Breast epithelium (tissue), 4 donors: ENCODE results near the gene RHEB. TPM values are rescaled to one million over a fixed set of nuclear protein-coding genes. Genes with fewer than 3 reads are reported as not detected.

Source experiments
- DNase-seq, 2 donors: peaks; one replicate each; pipeline ENCODE4 v3.0.0-alpha.2; 2019; ENCODE audit warnings: low spot score in 2 of 2
- H3K27ac ChIP-seq, 2 donors: fragments of 200-600 bp; sonication (generic) in 1 of 2; one replicate each; pipeline ENCODE4 v1.5.1; 2016 to 2019; ENCODE audit warnings: mild to moderate bottlenecking in 1 of 2
- H3K27me3 ChIP-seq, 2 donors: fragments of 200-600 bp; sonication (generic) in 1 of 2; one replicate each; pipeline versions ENCODE4 v1.5.1 to v1.6.0; 2017 to 2019; ENCODE audit warnings: control low read depth in 1 of 2, mild to moderate bottlenecking in 1 of 2
- H3K36me3 ChIP-seq: fragments of 200-600 bp; one replicate; pipeline ENCODE4 v1.5.1; 2019
- H3K4me1 ChIP-seq, 2 donors: fragments of 200-600 bp; sonication (generic); one replicate each; pipeline ENCODE4 v1.5.1; 2016 to 2019; ENCODE audit warnings: control low read depth in 1 of 2
- H3K4me3 ChIP-seq, 3 donors: fragments of 200-600 bp; sonication (generic); 1 replicate in 2 of 3; 2 replicates in 1 of 3; pipeline ENCODE4 v1.5.1; 2016 to 2019; ENCODE audit warnings: mild to moderate bottlenecking in 3 of 3, moderate library complexity in 2 of 3
- H3K9me3 ChIP-seq, 2 donors: fragments of 200-600 bp; sonication (generic) in 1 of 2; one replicate each; pipeline ENCODE4 v1.5.1; 2016 to 2019; ENCODE audit warnings: control low read depth in 1 of 2
- CTCF ChIP-seq, 3 donors: fragments of 450-650 bp; IDR thresholded peaks; one replicate each; pipeline ENCODE4 v1.5.1; 2016 to 2017; ENCODE audit warnings: antibody characterized with exemption in 3 of 3, mild to moderate bottlenecking in 3 of 3, moderate library complexity in 3 of 3
- POLR2A ChIP-seq: fragments of 450-650 bp; IDR thresholded peaks from one replicate; pipeline ENCODE4 v1.6.1; 2016; ENCODE audit warnings: antibody characterized with exemption, mild to moderate bottlenecking, moderate library complexity
- POLR2AphosphoS5 ChIP-seq, 3 donors: sonication (generic); formaldehyde crosslinking; IDR thresholded peaks; one replicate each; pipeline ENCODE4 v1.6.1; 2017; ENCODE audit warnings: antibody characterized with exemption in 3 of 3
- intact Hi-C: fragments of 100-400 bp; cut with DNase I; formaldehyde crosslinking; loops from one replicate; pipeline ENCODE4 v1.15.1; 2023; ENCODE audit warnings: low total_unique reads
- total RNA-seq, 3 donors: library from RNA; depleted of rRNA; stranded (reverse); fragments of >200 nt; gene quantifications; one replicate each; pipeline ENCODE4 v1.1.0, GENCODE V29; 2016

RHEB gene
- total RNA-seq, 3 donors from 2014 or later: 89.3 to 99.3 (median 95.0) TPM

- no peak for DNase-seq
- TF ChIP-seq CTCF (IDR thresholded peaks at IDR 0.05): no peak
- no peak for TF ChIP-seq POLR2A
- no peak for TF ChIP-seq POLR2AphosphoS5 (IDR thresholded peaks at IDR 0.05)
- Histone ChIP-seq H3K4me3 (no peak overlapping the region), H3K4me1 (no peaks in the 10 kb centered on the region), H3K27me3 (no peaks in the 10 kb centered on the region), H3K9me3 (no peaks in the 10 kb centered on the region), H3K36me3 (no peaks in the 10 kb centered on the region), H3K27ac (peak overlapping the region in 1 of 2 donors; percentile 56)
- intact Hi-C loops: no loop called here
These were observed 27.8 kb downstream of the RHEB start for GRCh38 chr7:151491859-151492258.

- Histone ChIP-seq H3K4me3 (no peak overlapping the region), H3K27me3 (no peaks in the 10 kb centered on the region), H3K27ac (no peak overlapping the region), H3K9me3 (no peaks in the 10 kb centered on the region), H3K36me3 (no peaks in the 10 kb centered on the region), H3K4me1 (no peaks in the 10 kb centered on the region)
- TF ChIP-seq POLR2A: no peak
- TF ChIP-seq CTCF (IDR thresholded peaks at IDR 0.05): no peak
- TF ChIP-seq POLR2AphosphoS5 (IDR thresholded peaks at IDR 0.05): no peak
- intact Hi-C loops: no loop called here
- no peak for DNase-seq
These were observed 29.1 kb downstream of the RHEB start for GRCh38 chr7:151490456-151491105.

- TF ChIP-seq POLR2A (no peak), CTCF (IDR thresholded peaks at IDR 0.05) (no peak), POLR2AphosphoS5 (IDR thresholded peaks at IDR 0.05) (no peak)
- Histone ChIP-seq H3K27ac (peak overlapping the region in 1 of 2 donors; percentile 11), H3K4me3 (no peak overlapping the region), H3K9me3 (no peaks in the 10 kb centered on the region), H3K4me1 (no peaks in the 10 kb centered on the region), H3K36me3 (no peaks in the 10 kb centered on the region), H3K27me3 (no peaks in the 10 kb centered on the region)
- intact Hi-C loops: no loop called here
- DNase-seq: no peak
These were observed 30.2 kb downstream of the RHEB start for GRCh38 chr7:151489498-151489897.

- H3K4me3 ChIP-seq: no peak overlapping the region
- no peak for DNase-seq
- intact Hi-C loops: no loop called here
- no peaks in the 10 kb centered on the region for H3K27me3 ChIP-seq
- TF ChIP-seq POLR2AphosphoS5 (IDR thresholded peaks at IDR 0.05) (no peak), CTCF (IDR thresholded peaks at IDR 0.05) (no peak), POLR2A (no peak)
- H3K4me1 ChIP-seq: no peaks in the 10 kb centered on the region
- no peaks in the 10 kb centered on the region for H3K36me3 ChIP-seq
- no peak overlapping the region for H3K27ac ChIP-seq
- no peaks in the 10 kb centered on the region for H3K9me3 ChIP-seq
These were observed 31.6 kb downstream of the RHEB start for GRCh38 chr7:151488096-151488495.

- H3K9me3 ChIP-seq: no peaks in the 10 kb centered on the region
- no peaks in the 10 kb centered on the region for H3K27me3 ChIP-seq
- intact Hi-C loops: no loop called here
- no peaks in the 10 kb centered on the region for H3K4me1 ChIP-seq
- TF ChIP-seq POLR2AphosphoS5 (IDR thresholded peaks at IDR 0.05) (no peak), CTCF (IDR thresholded peaks at IDR 0.05) (no peak), POLR2A (no peak)
- no peak overlapping the region for H3K27ac ChIP-seq
- no peak overlapping the region for H3K4me3 ChIP-seq
- H3K36me3 ChIP-seq: no peaks in the 10 kb centered on the region
- DNase-seq: no peak
These were observed 32.5 kb downstream of the RHEB start for GRCh38 chr7:151487228-151487627.
